GM12864 (cell line): ENCODE data around the gene NOP9.
"Not testable (repeated sequence)": the region's sequence is repeated elsewhere in the genome, so short reads cannot be mapped to it uniquely, and the experiment has no call there.

ENCODE experiments used
- DNase-seq: peaks from one replicate; pipeline ENCODE4 v3.0.0-alpha.2; 2011; ENCODE audit warnings: low read depth
- H3K4me3 ChIP-seq: 2 replicates; pipeline ENCODE4 v1.5.1; 2011; ENCODE audit warnings: mild to moderate bottlenecking, low read depth, low read length, control low read depth
- TF ChIP-seq, protein P1 (sequence below): IDR thresholded peaks from 2 replicates; pipeline ENCODE4 v1.5.1; 2011; ENCODE audit warnings: low read depth, mild to moderate bottlenecking, moderate library complexity, low read length, control low read depth, inconsistent platforms; ENCODE audit errors: missing control alignments

Gene NOP9

GRCh38 chr14:24327303-24327702 is 27.7 kb downstream of the NOP9 start:
- TF ChIP-seq, protein P1, sequence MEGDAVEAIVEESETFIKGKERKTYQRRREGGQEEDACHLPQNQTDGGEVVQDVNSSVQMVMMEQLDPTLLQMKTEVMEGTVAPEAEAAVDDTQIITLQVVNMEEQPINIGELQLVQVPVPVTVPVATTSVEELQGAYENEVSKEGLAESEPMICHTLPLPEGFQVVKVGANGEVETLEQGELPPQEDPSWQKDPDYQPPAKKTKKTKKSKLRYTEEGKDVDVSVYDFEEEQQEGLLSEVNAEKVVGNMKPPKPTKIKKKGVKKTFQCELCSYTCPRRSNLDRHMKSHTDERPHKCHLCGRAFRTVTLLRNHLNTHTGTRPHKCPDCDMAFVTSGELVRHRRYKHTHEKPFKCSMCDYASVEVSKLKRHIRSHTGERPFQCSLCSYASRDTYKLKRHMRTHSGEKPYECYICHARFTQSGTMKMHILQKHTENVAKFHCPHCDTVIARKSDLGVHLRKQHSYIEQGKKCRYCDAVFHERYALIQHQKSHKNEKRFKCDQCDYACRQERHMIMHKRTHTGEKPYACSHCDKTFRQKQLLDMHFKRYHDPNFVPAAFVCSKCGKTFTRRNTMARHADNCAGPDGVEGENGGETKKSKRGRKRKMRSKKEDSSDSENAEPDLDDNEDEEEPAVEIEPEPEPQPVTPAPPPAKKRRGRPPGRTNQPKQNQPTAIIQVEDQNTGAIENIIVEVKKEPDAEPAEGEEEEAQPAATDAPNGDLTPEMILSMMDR: no peak
- H3K4me3 ChIP-seq: no peak overlapping the region
- no peak for DNase-seq

DNA sequence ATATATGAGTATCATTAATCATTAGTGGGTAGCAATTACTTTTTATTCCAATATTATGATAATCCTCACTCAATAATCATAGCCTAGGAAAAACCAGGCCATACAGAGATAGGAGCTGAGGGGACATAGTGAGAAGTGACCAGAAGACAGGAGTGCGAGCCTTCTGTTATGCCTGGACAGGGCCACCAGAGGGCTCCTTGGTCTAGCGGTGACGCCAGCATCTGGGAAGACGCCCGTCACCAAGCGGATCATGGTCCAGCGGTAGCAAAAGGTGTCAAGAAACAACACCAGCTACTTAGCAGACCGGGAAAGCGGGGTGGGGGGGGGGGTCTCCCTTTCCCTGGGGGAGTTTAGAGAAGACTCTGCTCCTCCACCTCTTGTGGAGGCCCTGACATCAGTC is 28.3 kb downstream of the NOP9 start:
- H3K4me3 ChIP-seq, DNase-seq: not testable (repeated sequence)
- TF ChIP-seq, protein P1: peak; percentile 43

- H3K4me3 ChIP-seq: no peak overlapping the region
- no peak for DNase-seq
- TF ChIP-seq, protein P1: no peak
Measured at GRCh38 chr14:24329073-24329663, 29.5 kb downstream of the NOP9 start.

GRCh38 chr14:24329736-24330135 is 30.1 kb downstream of the NOP9 start:
- TF ChIP-seq, protein P1: no peak
- H3K4me3 ChIP-seq: no peak overlapping the region
- DNase-seq: no peak

DNA sequence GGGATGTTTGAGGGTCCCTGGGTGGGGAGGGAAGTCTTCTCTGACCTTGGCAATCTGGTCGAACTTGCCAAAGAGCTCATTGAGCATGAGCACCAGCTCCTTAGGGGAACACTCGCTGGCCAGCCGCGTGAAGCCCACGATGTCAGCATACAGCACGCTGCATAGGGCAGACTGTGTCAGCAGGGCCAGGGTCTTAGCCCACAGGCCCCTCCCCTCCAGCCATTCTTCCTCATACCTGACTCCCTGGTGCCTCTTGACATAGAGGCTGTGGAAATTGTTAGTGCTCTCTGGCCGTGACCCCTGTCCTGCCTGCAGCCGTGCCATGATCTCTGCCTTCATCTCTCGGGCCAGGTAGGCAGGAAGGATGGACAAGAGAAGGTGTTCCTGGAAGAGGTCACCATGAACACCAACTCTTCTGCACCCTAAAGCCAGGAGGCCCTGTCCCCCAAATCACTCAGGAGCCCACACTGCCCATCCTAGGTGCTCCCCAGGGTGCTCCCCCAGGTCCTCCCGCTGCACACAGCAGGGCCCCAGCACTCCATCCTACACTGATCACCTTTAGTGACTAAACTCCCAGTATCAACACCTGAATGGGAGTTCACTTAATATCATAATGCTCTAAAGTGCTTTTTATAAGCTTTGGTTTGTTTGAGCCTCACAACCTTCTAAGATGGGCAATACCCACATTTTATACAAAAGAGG is 31.5 kb downstream of the NOP9 start:
- TF ChIP-seq, protein P1: no peak
- no peak overlapping the region for H3K4me3 ChIP-seq
- no peak for DNase-seq

DNA sequence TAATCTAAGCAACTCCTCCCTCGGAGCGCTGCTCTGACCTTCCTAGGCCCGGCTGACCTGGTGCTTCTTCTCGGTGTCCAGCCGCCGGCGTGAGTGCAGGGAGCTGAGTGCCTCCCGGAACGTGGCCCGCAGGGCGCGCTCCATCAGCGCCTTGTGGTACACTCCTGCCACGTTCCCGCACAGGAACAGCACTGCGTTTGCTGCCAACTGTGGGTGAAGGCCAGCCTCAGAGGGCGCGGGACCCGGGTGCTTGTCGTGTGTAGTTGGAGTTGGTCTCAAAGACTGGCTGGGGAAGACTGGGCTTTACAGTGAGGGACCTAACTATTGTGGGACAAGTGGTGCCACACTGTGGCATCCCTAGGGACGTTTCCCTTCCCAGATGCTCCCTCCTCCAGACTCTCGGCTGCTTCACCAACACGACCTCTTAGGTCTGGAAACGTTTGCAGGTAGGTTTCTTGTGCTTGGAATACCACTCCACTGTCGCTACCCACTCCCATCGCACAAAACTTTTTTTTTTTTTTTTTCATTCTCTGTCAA is 32.1 kb downstream of the NOP9 start:
- no peak for DNase-seq
- TF ChIP-seq, protein P1: no peak
- no peak overlapping the region for H3K4me3 ChIP-seq
